Lower leg skin (tissue), 4 donors: ENCODE data around the gene FHAD1. TPM values are rescaled to one million over a fixed set of nuclear protein-coding genes. Genes with fewer than 3 reads are reported as not detected.

Experiments
- DNase-seq, 2 donors: peaks; one replicate each; pipeline ENCODE4 v3.0.0-alpha.2; 2019; ENCODE audit warnings: low spot score in 2 of 2
- H3K4me3 ChIP-seq: fragments of 200-600 bp; sonication (generic); 2 replicates; pipeline ENCODE4 v1.5.1; 2017; ENCODE audit warnings: mild to moderate bottlenecking, low read depth; ENCODE audit not compliant: poor library complexity, severe bottlenecking
- CTCF ChIP-seq, 3 donors: fragments of 450-650 bp; IDR thresholded peaks; one replicate each; pipeline ENCODE4 v1.5.1; 2016; ENCODE audit warnings: antibody characterized with exemption in 3 of 3, mild to moderate bottlenecking in 3 of 3, moderate library complexity in 2 of 3
- POLR2A ChIP-seq, 2 donors: fragments of 450-650 bp; IDR thresholded peaks; one replicate each; pipeline ENCODE4 v1.6.1; 2016 to 2017; ENCODE audit warnings: antibody characterized with exemption in 2 of 2, mild to moderate bottlenecking in 1 of 2, moderate library complexity in 1 of 2
- WGBS, 2 donors: methylation state at CpG; one replicate each; pipeline ENCODE4 v1.1.5; 2018; 5-methylcytosine and 5-hydroxymethylcytosine counted together
- intact Hi-C: fragments of 100-400 bp; cut with DNase I; formaldehyde crosslinking; loops from one replicate; pipeline ENCODE4 v1.15.0; 2023; ENCODE audit warnings: low total_unique reads
- total RNA-seq, 4 donors: library from RNA; depleted of rRNA; stranded (reverse); fragments of >200 nt; gene quantifications; one replicate each; pipeline ENCODE4 v1.1.0, GENCODE V29; 2016

FHAD1 gene
- total RNA-seq, 4 donors from 2014 or later: 0.52 to 2.0 TPM; not detected in 2

GRCh38 chr1:15382601-15383518 is 135.8 kb downstream of the FHAD1 start:
- WGBS, 2 donors: 92 to 94% methylated on average over 23 to 24 of the region's 26 CpGs
- H3K4me3 ChIP-seq: no peak overlapping the region
- intact Hi-C loops: no loop called here
- no peak for DNase-seq
- TF ChIP-seq POLR2A (IDR thresholded peaks at IDR 0.05): no peak
- TF ChIP-seq CTCF (IDR thresholded peaks at IDR 0.05): no peak

GRCh38 chr1:15383810-15384209 is 136.8 kb downstream of the FHAD1 start:
- WGBS, 2 donors: 94 to 96% methylated on average over 5 of the region's 5 CpGs
- DNase-seq: no peak
- TF ChIP-seq CTCF (IDR thresholded peaks at IDR 0.05) (no peak), POLR2A (IDR thresholded peaks at IDR 0.05) (no peak)
- intact Hi-C loops: no loop called here
- no peak overlapping the region for H3K4me3 ChIP-seq

GRCh38 chr1:15384301-15384901 is 137.4 kb downstream of the FHAD1 start:
- no peak for DNase-seq
- intact Hi-C loops: no loop called here
- no peak overlapping the region for H3K4me3 ChIP-seq
- 66 to 68% methylated on average over 20 of the region's 20 CpGs for WGBS, 2 donors
- TF ChIP-seq CTCF (IDR thresholded peaks at IDR 0.05): no peak
- TF ChIP-seq POLR2A (IDR thresholded peaks at IDR 0.05): no peak

GRCh38 chr1:15385420-15385819 is 138.4 kb downstream of the FHAD1 start:
- no peak overlapping the region for H3K4me3 ChIP-seq
- DNase-seq: no peak
- 92 to 94% methylated on average over 3 of the region's 3 CpGs for WGBS, 2 donors
- TF ChIP-seq POLR2A (IDR thresholded peaks at IDR 0.05) (no peak), CTCF (IDR thresholded peaks at IDR 0.05) (no peak)
- intact Hi-C loops: no loop called here

GRCh38 chr1:15386164-15386749 is 139.2 kb downstream of the FHAD1 start:
- intact Hi-C loops: no loop called here
- no peak for DNase-seq
- H3K4me3 ChIP-seq: no peak overlapping the region
- 26 to 35% methylated on average over 17 of the region's 17 CpGs for WGBS, 2 donors
- TF ChIP-seq CTCF (IDR thresholded peaks at IDR 0.05): no peak
- TF ChIP-seq POLR2A (IDR thresholded peaks at IDR 0.05): no peak
